Measurements from ENCODE around the gene HPGDS. TPM values are rescaled to one million over a fixed set of nuclear protein-coding genes. Genes with fewer than 3 reads are reported as not detected.

Gene HPGDS
- total and polyA plus RNA-seq, 2 of the 13 experiments (the other 11 are each of a cell fraction or from before 2014, with no cell fraction given), result not detected

GRCh38 chr4:94377294-94377693, 34.7 kb upstream of the HPGDS start (continued):
- TF ChIP-seq ZNF318 (CRISPR knock-in tag; IDR thresholded peaks at IDR 0.05) (no peak), ZC3H13 (CRISPR knock-in tag; IDR thresholded peaks at IDR 0.05) (no peak)

- ChIA-PET CTCF (ENCODE audit: low intra/inter-chr PET ratio, low total read pairs) (no interaction called here), POLR2A (no interaction called here)
- ATAC-seq (peak; percentile 66), FAIRE-seq (no peak), DNase-seq (ENCODE audit: low spot score) (no peak)
- in situ Hi-C loops (cut with HindIII; ENCODE audit: extremely low pct_ligation_motif_present, low pct_unique_long_range_greater_than_20kb) (no loop called here), intact Hi-C loops (cut with micrococcal nuclease; ENCODE audit: unreplicated experiment) (no loop called here)
- Histone ChIP-seq H3K4me3 (replicated peaks in 1 of 3; ENCODE audit: insufficient read depth in 1 of 3, low read depth in 2 of 3, low read length in 3 of 3) (no peak overlapping the region), H3K4me2 (ENCODE audit: low read depth, low read length) (no peak overlapping the region), H3K36me3 (replicated peaks in 1 of 2; ENCODE audit: control insufficient read depth in 1 of 2, insufficient read depth in 2 of 2, low read length in 2 of 2) (no peaks in the 10 kb centered on the region), H4K20me1 (ENCODE audit: insufficient read depth, low read length) (no peaks in the 10 kb centered on the region), H2AFZ (ENCODE audit: low read length) (no peak overlapping the region), H3K4me1 (ENCODE audit: insufficient read depth, low read length) (no peaks in the 10 kb centered on the region), H3K9ac (ENCODE audit: insufficient read depth, low read depth, low read length) (no peak overlapping the region), H3K27me3 (ENCODE audit: control insufficient read depth in 1 of 2, insufficient read depth in 2 of 2, low read length in 2 of 2) (peaks cover 0 to 3% of the 10 kb centered on the region in 2 experiments; a peak in 1 of 5 replicates), H3K79me2 (ENCODE audit: insufficient read depth, low read length) (no peaks in the 10 kb centered on the region), H3K9me3 (ENCODE audit: low read length) (no peaks in the 10 kb centered on the region), H3K27ac (ENCODE audit: extremely low read length, insufficient read depth, low read length) (no peak overlapping the region)
- WGBS (ENCODE audit: low lambda C conversion rate), result 38% methylated on average over 3 of the region's 3 CpGs
- TF ChIP-seq IKZF4 (CRISPR knock-in tag; IDR thresholded peaks at IDR 0.05; ENCODE audit: borderline replicate concordance, low read depth, not compliant biosample characterization) (no peak), ZBTB21 (CRISPR knock-in tag; IDR thresholded peaks at IDR 0.05) (no peak), ESRRA (CRISPR knock-in tag; IDR thresholded peaks at IDR 0.05; ENCODE audit: low read depth) (no peak), CTCF (CRISPR knock-in tag; IDR thresholded peaks at IDR 0.05) (0 out of 2 replicates have a peak, but pooled peaks have one; percentile 14), STAG1 (CRISPR knock-in tag; IDR thresholded peaks at IDR 0.05) (peak; percentile 31)
- BruUV-seq (replicated peaks), result no TSS peak
These were observed 32.7 kb upstream of the HPGDS start for GRCh38 chr4:94375364-94375763.

Measured in HepG2 (cell line).